DND-41 (cell line): ENCODE results near the gene RGS6.

Experiments
- CTCF ChIP-seq: IDR thresholded peaks from 2 replicates; pipeline ENCODE4 v1.5.1; 2012; ENCODE audit warnings: borderline replicate concordance, low read length, moderate library complexity, mild to moderate bottlenecking; ENCODE audit not compliant: poor library complexity, severe bottlenecking; ENCODE audit errors: extremely low read depth
- EZH2 ChIP-seq: IDR thresholded peaks from 3 replicates; pipeline ENCODE4 v1.6.1; 2012; ENCODE audit warnings: borderline replicate concordance, low read depth, mild to moderate bottlenecking, moderate library complexity, low read length, inconsistent platforms; ENCODE audit not compliant: severe bottlenecking

- TF ChIP-seq CTCF = no peak
- no peak for TF ChIP-seq EZH2
Observed at GRCh38 chr14:71931492-71932228, 569 bp upstream of the RGS6 start.
